Measurements from ENCODE around the gene TEX29. TPM values are rescaled to one million over a fixed set of nuclear protein-coding genes. Genes with fewer than 3 reads are reported as not detected.

Gene TEX29
- total RNA-seq, 1 experiment from 2014 or later: not detected

DNA sequence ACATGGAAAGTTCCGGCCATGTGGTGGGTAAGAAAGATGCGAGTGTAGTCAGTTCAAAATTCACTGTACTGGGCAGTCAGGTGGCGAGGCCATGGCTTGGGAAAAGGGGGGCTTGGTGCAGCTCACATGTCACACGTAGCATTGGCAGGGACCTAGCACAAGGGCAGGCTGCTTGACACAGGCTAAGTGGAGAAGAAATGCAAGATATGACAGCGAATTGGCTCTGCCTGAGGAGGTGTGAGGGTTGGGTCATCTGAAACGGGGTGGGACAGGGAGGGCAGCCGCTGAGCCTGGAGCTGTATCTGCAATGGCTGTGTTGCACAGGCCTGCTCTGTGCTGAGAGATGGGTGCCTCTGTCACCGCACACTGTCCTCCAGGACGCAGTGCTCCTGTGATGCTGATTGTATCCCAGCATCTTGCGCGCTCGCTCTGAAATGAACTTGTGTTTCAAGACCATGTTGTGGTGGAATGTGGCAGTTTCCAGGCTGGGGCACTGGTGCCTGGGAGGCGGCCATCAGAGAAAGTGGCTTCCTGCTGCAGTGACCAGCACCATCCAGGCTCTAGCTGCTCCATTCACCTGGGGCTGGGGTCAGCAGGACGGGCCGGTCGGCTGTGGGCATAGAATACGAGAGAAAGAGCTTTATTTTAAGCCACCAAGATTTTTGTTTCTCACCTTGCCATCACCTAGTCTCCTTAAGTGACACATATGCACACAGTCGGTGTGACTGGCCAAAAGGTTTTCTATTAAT lies 70.3 kb downstream of the TEX29 start:
- no peak for DNase-seq (ENCODE audit: low read depth)

GRCh38 chr13:111392486-111392885 lies 72.0 kb downstream of the TEX29 start:
- DNase-seq (ENCODE audit: low read depth): no peak

DNA sequence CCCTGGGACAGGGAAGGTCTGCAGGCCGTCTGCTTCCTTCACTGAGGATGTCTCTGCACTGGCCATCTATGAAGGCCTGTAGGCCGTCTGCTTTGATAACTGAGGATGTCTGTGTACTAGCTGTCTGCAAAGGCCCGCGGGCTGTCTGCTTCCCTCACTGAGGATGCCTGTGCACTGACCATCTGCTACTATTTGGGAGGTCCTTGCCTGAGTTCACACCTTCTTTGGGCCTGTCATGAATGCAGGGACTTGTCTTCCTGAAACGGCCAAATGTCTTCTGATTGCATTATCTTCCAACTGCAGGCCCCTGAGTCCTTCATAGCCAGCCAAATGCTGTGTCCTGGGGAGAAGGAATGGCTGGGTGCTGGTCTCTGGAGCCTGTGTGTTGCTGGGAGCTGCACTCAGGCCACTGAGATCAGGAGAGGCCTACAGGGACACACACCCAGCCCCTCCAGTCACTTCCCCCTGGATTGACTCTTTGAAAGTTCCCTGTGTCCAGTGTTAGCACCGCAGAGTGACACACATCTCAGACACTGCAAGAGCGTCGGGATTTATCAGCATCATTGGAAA lies 72.9 kb downstream of the TEX29 start:
- DNase-seq (ENCODE audit: low read depth): no peak

Other genes with a start within 250 kb of the TEX29 start
- gene ARHGEF7, start 205.3 kb upstream of the TEX29 start, total RNA-seq (2014; rRNA removed; shearing (Covaris generic)): 12.6 and 14.7 TPM in 2 replicates

Measured in M059J (cell line).